ENCODE data around the gene CYP3A5. TPM values are rescaled to one million over a fixed set of nuclear protein-coding genes. Genes with fewer than 3 reads are reported as not detected.
A peak's percentile ranks its signal among the peaks of the same experiment; 100 is the strongest.

The CYP3A5 gene
- total and polyA plus RNA-seq, 2 of the 13 experiments (the other 11 are each of a cell fraction or from before 2014, with no cell fraction given), result 5.7 to 9.3 TPM

DNA sequence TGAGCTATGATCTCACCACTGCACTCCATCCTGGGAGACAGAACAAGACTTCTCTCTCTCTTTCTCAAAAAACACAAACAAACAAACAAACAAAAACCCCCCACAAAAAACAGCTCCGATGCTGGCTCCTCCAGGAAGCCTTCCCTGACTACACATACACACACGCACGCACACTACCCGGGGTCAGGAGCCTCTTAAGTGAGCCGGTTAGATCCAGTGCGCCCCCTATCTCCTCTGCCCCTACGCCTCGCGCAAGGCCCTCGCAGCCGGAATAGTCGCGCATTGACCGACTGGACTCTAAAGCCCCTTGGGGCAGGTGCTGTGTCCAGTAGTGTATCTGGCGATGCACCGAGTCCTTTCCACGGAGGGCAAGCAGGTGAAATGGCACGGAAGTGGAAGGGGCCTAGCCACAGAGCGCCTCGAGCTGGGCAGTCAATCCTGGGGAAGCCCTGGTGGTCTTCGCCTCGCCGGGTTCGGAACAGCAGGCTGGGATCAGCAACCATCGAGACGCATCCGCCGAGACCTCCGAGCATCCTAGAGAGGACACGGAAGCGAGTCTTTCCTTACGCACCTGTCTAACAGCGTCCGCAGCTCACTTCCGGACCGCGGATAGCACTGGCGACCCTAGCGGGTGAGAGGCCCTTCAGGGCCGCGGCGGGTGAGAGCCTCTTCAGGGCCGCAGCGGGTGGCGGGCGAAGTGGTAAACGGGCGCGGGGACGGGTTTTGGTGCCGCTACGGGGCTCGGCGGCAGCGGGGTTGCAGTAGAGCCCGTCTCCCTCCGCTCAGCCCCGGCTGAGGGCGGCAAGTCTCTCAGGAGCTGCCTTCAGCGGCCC lies 63.2 kb downstream of the CYP3A5 start, which contains the start of gene ZSCAN25 (continued):
- TF ChIP-seq, protein P1, sequence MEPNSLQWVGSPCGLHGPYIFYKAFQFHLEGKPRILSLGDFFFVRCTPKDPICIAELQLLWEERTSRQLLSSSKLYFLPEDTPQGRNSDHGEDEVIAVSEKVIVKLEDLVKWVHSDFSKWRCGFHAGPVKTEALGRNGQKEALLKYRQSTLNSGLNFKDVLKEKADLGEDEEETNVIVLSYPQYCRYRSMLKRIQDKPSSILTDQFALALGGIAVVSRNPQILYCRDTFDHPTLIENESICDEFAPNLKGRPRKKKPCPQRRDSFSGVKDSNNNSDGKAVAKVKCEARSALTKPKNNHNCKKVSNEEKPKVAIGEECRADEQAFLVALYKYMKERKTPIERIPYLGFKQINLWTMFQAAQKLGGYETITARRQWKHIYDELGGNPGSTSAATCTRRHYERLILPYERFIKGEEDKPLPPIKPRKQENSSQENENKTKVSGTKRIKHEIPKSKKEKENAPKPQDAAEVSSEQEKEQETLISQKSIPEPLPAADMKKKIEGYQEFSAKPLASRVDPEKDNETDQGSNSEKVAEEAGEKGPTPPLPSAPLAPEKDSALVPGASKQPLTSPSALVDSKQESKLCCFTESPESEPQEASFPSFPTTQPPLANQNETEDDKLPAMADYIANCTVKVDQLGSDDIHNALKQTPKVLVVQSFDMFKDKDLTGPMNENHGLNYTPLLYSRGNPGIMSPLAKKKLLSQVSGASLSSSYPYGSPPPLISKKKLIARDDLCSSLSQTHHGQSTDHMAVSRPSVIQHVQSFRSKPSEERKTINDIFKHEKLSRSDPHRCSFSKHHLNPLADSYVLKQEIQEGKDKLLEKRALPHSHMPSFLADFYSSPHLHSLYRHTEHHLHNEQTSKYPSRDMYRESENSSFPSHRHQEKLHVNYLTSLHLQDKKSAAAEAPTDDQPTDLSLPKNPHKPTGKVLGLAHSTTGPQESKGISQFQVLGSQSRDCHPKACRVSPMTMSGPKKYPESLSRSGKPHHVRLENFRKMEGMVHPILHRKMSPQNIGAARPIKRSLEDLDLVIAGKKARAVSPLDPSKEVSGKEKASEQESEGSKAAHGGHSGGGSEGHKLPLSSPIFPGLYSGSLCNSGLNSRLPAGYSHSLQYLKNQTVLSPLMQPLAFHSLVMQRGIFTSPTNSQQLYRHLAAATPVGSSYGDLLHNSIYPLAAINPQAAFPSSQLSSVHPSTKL (CRISPR knock-in tag; IDR thresholded peaks at IDR 0.05), result peak; percentile 68
- TF ChIP-seq CCAR2 (optimal IDR thresholded peaks at IDR 0.05; ENCODE audit: low read depth, low read length), result no peak
- peak; percentile 98; the same call in 1 of the 2 replicates for TF ChIP-seq ZNF224 (CRISPR knock-in tag; IDR thresholded peaks at IDR 0.05)
- TF ChIP-seq SIN3A (IDR thresholded peaks at IDR 0.05; ENCODE audit: borderline replicate concordance, low read depth, low read length), result peak; percentile 76; the same call in 1 of the 2 replicates
- TF ChIP-seq HDAC6 (IDR thresholded peaks at IDR 0.05; ENCODE audit: low read depth, low read length), result no peak
- peak; percentile 90 for TF ChIP-seq HOXD1 (CRISPR knock-in tag; IDR thresholded peaks at IDR 0.05)
- TF ChIP-seq, protein P2, sequence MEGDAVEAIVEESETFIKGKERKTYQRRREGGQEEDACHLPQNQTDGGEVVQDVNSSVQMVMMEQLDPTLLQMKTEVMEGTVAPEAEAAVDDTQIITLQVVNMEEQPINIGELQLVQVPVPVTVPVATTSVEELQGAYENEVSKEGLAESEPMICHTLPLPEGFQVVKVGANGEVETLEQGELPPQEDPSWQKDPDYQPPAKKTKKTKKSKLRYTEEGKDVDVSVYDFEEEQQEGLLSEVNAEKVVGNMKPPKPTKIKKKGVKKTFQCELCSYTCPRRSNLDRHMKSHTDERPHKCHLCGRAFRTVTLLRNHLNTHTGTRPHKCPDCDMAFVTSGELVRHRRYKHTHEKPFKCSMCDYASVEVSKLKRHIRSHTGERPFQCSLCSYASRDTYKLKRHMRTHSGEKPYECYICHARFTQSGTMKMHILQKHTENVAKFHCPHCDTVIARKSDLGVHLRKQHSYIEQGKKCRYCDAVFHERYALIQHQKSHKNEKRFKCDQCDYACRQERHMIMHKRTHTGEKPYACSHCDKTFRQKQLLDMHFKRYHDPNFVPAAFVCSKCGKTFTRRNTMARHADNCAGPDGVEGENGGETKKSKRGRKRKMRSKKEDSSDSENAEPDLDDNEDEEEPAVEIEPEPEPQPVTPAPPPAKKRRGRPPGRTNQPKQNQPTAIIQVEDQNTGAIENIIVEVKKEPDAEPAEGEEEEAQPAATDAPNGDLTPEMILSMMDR (CRISPR knock-in tag; IDR thresholded peaks at IDR 0.05), result peak; percentile 97
- TF ChIP-seq, protein P3, sequence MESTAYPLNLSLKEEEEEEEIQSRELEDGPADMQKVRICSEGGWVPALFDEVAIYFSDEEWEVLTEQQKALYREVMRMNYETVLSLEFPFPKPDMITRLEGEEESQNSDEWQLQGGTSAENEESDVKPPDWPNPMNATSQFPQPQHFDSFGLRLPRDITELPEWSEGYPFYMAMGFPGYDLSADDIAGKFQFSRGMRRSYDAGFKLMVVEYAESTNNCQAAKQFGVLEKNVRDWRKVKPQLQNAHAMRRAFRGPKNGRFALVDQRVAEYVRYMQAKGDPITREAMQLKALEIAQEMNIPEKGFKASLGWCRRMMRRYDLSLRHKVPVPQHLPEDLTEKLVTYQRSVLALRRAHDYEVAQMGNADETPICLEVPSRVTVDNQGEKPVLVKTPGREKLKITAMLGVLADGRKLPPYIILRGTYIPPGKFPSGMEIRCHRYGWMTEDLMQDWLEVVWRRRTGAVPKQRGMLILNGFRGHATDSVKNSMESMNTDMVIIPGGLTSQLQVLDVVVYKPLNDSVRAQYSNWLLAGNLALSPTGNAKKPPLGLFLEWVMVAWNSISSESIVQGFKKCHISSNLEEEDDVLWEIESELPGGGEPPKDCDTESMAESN (CRISPR knock-in tag; conservative IDR thresholded peaks at IDR 0.05), result peak; percentile 91
- peak; percentile 71; the same call in 1 of the 2 replicates for TF ChIP-seq ZNF225 (CRISPR knock-in tag; IDR thresholded peaks at IDR 0.05)
- no peak for TF ChIP-seq MATR3 (CRISPR knock-in tag; IDR thresholded peaks at IDR 0.05)
- peak; percentile 91; the same call in 1 of the 2 replicates for TF ChIP-seq ZNF33A (CRISPR knock-in tag; IDR thresholded peaks at IDR 0.05; ENCODE audit: borderline replicate concordance)
- no peak for TF ChIP-seq RCOR2 (CRISPR knock-in tag; IDR thresholded peaks at IDR 0.05)
- peak; percentile 97 for TF ChIP-seq ZNF816 (CRISPR knock-in tag; IDR thresholded peaks at IDR 0.05; ENCODE audit: borderline replicate concordance)
- TF ChIP-seq, protein P4, sequence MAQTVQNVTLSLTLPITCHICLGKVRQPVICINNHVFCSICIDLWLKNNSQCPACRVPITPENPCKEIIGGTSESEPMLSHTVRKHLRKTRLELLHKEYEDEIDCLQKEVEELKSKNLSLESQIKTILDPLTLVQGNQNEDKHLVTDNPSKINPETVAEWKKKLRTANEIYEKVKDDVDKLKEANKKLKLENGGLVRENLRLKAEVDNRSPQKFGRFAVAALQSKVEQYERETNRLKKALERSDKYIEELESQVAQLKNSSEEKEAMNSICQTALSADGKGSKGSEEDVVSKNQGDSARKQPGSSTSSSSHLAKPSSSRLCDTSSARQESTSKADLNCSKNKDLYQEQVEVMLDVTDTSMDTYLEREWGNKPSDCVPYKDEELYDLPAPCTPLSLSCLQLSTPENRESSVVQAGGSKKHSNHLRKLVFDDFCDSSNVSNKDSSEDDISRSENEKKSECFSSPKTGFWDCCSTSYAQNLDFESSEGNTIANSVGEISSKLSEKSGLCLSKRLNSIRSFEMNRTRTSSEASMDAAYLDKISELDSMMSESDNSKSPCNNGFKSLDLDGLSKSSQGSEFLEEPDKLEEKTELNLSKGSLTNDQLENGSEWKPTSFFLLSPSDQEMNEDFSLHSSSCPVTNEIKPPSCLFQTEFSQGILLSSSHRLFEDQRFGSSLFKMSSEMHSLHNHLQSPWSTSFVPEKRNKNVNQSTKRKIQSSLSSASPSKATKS (CRISPR knock-in tag; IDR thresholded peaks at IDR 0.05), result no peak
- TF ChIP-seq NFYC (CRISPR knock-in tag; IDR thresholded peaks at IDR 0.05), result peak; percentile 35; the same call in 1 of the 2 replicates
- no peak for TF ChIP-seq ZBTB8A (CRISPR knock-in tag; IDR thresholded peaks at IDR 0.05; ENCODE audit: borderline replicate concordance, low read depth)
- peak; percentile 97 for TF ChIP-seq ZBTB7B (CRISPR knock-in tag; IDR thresholded peaks at IDR 0.05)

All from HepG2 (cell line).